Measurements from ENCODE around the gene SAMM50. TPM values are rescaled to one million over a fixed set of nuclear protein-coding genes. Genes with fewer than 3 reads are reported as not detected.

Gene SAMM50
- total and polyA plus RNA-seq, 10 of the 15 experiments (the other 5 are each of a cell fraction or from before 2014, with no cell fraction given), result 38.2 to 126 (median 62.4) TPM

DNA sequence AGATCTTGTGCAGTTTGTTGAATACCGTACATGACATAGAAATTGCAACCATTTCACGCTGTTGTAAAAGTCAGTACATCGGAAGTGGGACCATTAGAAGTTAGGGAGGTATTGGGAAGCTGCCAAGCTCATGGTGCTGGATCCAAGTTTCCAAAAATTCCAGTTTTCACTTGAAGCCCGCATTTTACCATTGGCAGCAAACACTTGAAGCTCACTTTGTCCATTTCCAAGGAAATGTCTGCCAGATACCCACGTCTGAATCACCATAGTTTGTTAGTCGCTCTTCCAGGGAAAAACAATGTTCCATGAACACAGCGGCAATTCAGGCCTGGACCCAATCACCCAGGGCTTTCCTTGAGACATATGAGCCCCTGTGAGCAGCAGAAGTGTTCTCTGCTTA is 46.3 kb downstream of the SAMM50 start:
- peaks cover 5 to 8% of the 10 kb centered on the region in 2 experiments; a peak in 3 of 4 replicates for H3K36me3 ChIP-seq (ENCODE audit: control insufficient read depth in 2 of 2, insufficient read depth in 2 of 2, low read length in 1 of 2)
- DNase-seq (ENCODE audit: low read depth, low spot score) (no peak), ATAC-seq (no peak), FAIRE-seq (no peak)
- SMC1A ChIA-PET (ENCODE audit: uncharacterized antibody, unreplicated experiment), result interaction anchor here (0.8 to 1.2 kb wide), 2 partner anchors 13 to 84 kb away, joined by 3 to 4 read pairs; no protein-coding TSS in a partner anchor
- H3K27me3 ChIP-seq (replicated peaks in 1 of 2; ENCODE audit: control insufficient read depth in 2 of 2, insufficient read depth in 2 of 2, low read length in 1 of 2), result no peaks in the 10 kb centered on the region
- no TSS peak for BruUV-seq (replicated peaks)
- H3K27ac ChIP-seq (ENCODE audit: control insufficient read depth, insufficient read depth), result no peak overlapping the region
- RAD21 ChIA-PET (ENCODE audit: unreplicated experiment), result interaction anchor here (0.8 to 1.3 kb wide), 2 partner anchors 67 to 84 kb away, joined by 3 to 4 read pairs; no protein-coding TSS in a partner anchor
- POLR2A ChIA-PET, result no interaction called here
- H3K4me1 ChIP-seq (ENCODE audit: control insufficient read depth, insufficient read depth, low read length), result peaks cover 4% of the 10 kb centered on the region
- no peak overlapping the region for H3K9ac ChIP-seq (ENCODE audit: control insufficient read depth, insufficient read depth, low read length)
- no peak for TF ChIP-seq CHD1 (IDR thresholded peaks at IDR 0.05; ENCODE audit: low read depth, low read length)
- TF ChIP-seq ZNF24 (IDR thresholded peaks at IDR 0.05), result no peak
- no peak for TF ChIP-seq NFXL1 (IDR thresholded peaks at IDR 0.05; ENCODE audit: borderline replicate concordance)
- no peak for TF ChIP-seq STAT1 (conservative IDR thresholded peaks at IDR 0.05)
- TF ChIP-seq CBX3 (IDR thresholded peaks at IDR 0.05; ENCODE audit: borderline replicate concordance, low read depth), result no peak
- no peak for TF ChIP-seq RAD51 (IDR thresholded peaks at IDR 0.05)
- TF ChIP-seq MEF2A (IDR thresholded peaks at IDR 0.05; ENCODE audit: insufficient read depth, low read depth, low read length), result no peak
- no peak for TF ChIP-seq POLR2A (IDR thresholded peaks at IDR 0.05; ENCODE audit: low read depth, low read length)
- TF ChIP-seq, protein P1, sequence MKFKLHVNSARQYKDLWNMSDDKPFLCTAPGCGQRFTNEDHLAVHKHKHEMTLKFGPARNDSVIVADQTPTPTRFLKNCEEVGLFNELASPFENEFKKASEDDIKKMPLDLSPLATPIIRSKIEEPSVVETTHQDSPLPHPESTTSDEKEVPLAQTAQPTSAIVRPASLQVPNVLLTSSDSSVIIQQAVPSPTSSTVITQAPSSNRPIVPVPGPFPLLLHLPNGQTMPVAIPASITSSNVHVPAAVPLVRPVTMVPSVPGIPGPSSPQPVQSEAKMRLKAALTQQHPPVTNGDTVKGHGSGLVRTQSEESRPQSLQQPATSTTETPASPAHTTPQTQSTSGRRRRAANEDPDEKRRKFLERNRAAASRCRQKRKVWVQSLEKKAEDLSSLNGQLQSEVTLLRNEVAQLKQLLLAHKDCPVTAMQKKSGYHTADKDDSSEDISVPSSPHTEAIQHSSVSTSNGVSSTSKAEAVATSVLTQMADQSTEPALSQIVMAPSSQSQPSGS (IDR thresholded peaks at IDR 0.05; ENCODE audit: low read length), result no peak
- no peak for TF ChIP-seq IKZF1 (conservative IDR thresholded peaks at IDR 0.05)
- TF ChIP-seq ZNF217 (IDR thresholded peaks at IDR 0.05), result no peak
- TF ChIP-seq FOXM1 (IDR thresholded peaks at IDR 0.05; ENCODE audit: low read depth, low read length), result no peak
- no peak for TF ChIP-seq PRDM15 (CRISPR knock-in tag; IDR thresholded peaks at IDR 0.05)
- TF ChIP-seq ZBED1 (IDR thresholded peaks at IDR 0.05; ENCODE audit: borderline replicate concordance), result no peak
- no peak for TF ChIP-seq LARP7 (IDR thresholded peaks at IDR 0.05)
- no peak for TF ChIP-seq PAX5 (IDR thresholded peaks at IDR 0.05; ENCODE audit: borderline replicate concordance, low read depth, low read length)
- TF ChIP-seq CBFB (IDR thresholded peaks at IDR 0.05; ENCODE audit: low read depth), result no peak
- no peaks in the 10 kb centered on the region; the same call in 1 of the 2 replicates for H3K79me2 ChIP-seq (ENCODE audit: control insufficient read depth, insufficient read depth, low read length)
- no peak overlapping the region for H3K4me2 ChIP-seq (ENCODE audit: control insufficient read depth, insufficient read depth)
- CTCF ChIA-PET, result interaction anchor here (0.7 to 1.2 kb wide), 4 partner anchors 8 to 84 kb away, joined by 3 to 7 read pairs (median 3); partner anchors contain the start of gene SAMM50
- no peak overlapping the region for H3K4me3 ChIP-seq
- H2AFZ ChIP-seq (ENCODE audit: control insufficient read depth, low read depth, low read length), result no peak overlapping the region
- intact Hi-C loops (cut with micrococcal nuclease; ENCODE audit: unreplicated experiment), result no loop called here
- WGBS (ENCODE audit: insufficient coverage, insufficient replicate concordance, low lambda C conversion rate, missing lambda C conversion rate), result 87% methylated on average over 7 of the region's 7 CpGs
- H4K20me1 ChIP-seq (ENCODE audit: control insufficient read depth, insufficient read depth), result no peaks in the 10 kb centered on the region
- no peaks in the 10 kb centered on the region; the same call in 2 of the 3 replicates for H3K9me3 ChIP-seq (replicated peaks; ENCODE audit: control insufficient read depth, insufficient read depth, low read length)
- in situ Hi-C loops (cut with MboI), result no loop called here

Measured in GM12878 (cell line).